ENCODE results near the gene NAT14. TPM values are rescaled to one million over a fixed set of nuclear protein-coding genes. Genes with fewer than 3 reads are reported as not detected.

NAT14 gene
- polyA plus RNA-seq, 10 donors, result 21.1 to 41.2 (median 27.1) TPM

- no peak for DNase-seq
These were observed 18.8 kb upstream of the NAT14 start for GRCh38 chr19:55466241-55466614.

- peak; percentile 36 to 86 (median 75) for DNase-seq
These were observed 17.5 kb upstream of the NAT14 start for GRCh38 chr19:55467236-55468053.

- no peak for DNase-seq
These were observed 17.0 kb upstream of the NAT14 start for GRCh38 chr19:55468054-55468393.

GRCh38 chr19:55471266-55471665 is 13.7 kb upstream of the NAT14 start:
- no peak for DNase-seq

- no peak for DNase-seq
These were observed 12.5 kb upstream of the NAT14 start for GRCh38 chr19:55472463-55472862.

- DNase-seq, result no peak
These were observed 11.6 kb upstream of the NAT14 start for GRCh38 chr19:55473225-55474012.

- DNase-seq, result no peak
These were observed 10.4 kb upstream of the NAT14 start for GRCh38 chr19:55474269-55475265.

- DNase-seq, result peak; percentile 99 to 100 (median 100)
These were observed 8.8 kb upstream of the NAT14 start, which contains the start of gene ZNF628 for GRCh38 chr19:55476100-55476775. TSS of gene ZNF628 (plus strand) at chr19:55476617. CDS start at chr19:55479911, 3,294 bp downstream.

GRCh38 chr19:55477905-55478304 is 7.1 kb upstream of the NAT14 start:
- DNase-seq, result no peak

GRCh38 chr19:55478364-55478763 is 6.6 kb upstream of the NAT14 start:
- DNase-seq, result no peak

GRCh38 chr19:55479045-55479444 is 5.9 kb upstream of the NAT14 start:
- no peak for DNase-seq

GRCh38 chr19:55479451-55480230 is 5.3 kb upstream of the NAT14 start:
- no peak for DNase-seq

GRCh38 chr19:55481148-55481793 is 3.7 kb upstream of the NAT14 start:
- no peak for DNase-seq

GRCh38 chr19:55481794-55482155 is 3.2 kb upstream of the NAT14 start:
- DNase-seq, result no peak

- no peak for DNase-seq
These were observed 2.6 kb upstream of the NAT14 start for GRCh38 chr19:55482156-55482961.

- no peak for DNase-seq
These were observed 1.9 kb upstream of the NAT14 start for GRCh38 chr19:55482967-55483705.

- DNase-seq, result no peak
These were observed 1.0 kb upstream of the NAT14 start for GRCh38 chr19:55483706-55484592.
